ENCODE results near the gene FBLN5.
"Not testable (repeated sequence)": the region's sequence is repeated elsewhere in the genome, so short reads cannot be mapped to it uniquely, and the experiment has no call there.

DNA sequence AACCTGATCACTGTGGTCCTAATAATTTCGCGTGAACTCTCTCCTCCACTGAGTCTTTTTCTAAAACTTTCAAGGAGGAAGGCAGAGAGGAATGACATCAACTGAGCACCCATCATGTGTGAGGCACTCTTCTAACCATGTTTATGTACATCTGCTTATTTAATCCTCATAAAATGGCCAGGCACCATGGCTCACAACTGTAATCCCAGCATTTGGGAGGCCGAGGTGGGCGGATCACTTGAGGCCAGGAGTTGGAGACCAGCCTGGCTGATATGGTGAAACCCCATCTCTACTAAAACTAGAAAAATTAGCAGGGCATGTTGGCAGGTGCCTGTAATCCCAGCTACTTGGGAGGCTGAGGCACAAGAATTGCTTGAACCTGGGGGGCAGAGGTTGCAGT lies 76.1 kb downstream of the FBLN5 start:
- not testable (repeated sequence) for TF ChIP-seq EZH2 (IDR thresholded peaks at IDR 0.05); POLR2AphosphoS5 (IDR thresholded peaks at IDR 0.05; ENCODE audit: borderline replicate concordance, low read depth, low read length)
